LoVo (cell line): ENCODE results near the gene ID3.
A peak's percentile ranks its signal among the peaks of the same experiment; 100 is the strongest.
"Not testable (repeated sequence)": the region's sequence is repeated elsewhere in the genome, so short reads cannot be mapped to it uniquely, and the experiment has no call there.

Source experiments
- DNase-seq: peaks from one replicate; pipeline ENCODE4 v3.0.0-alpha.2; 2016; ENCODE audit warnings: low spot score

Gene ID3

DNA sequence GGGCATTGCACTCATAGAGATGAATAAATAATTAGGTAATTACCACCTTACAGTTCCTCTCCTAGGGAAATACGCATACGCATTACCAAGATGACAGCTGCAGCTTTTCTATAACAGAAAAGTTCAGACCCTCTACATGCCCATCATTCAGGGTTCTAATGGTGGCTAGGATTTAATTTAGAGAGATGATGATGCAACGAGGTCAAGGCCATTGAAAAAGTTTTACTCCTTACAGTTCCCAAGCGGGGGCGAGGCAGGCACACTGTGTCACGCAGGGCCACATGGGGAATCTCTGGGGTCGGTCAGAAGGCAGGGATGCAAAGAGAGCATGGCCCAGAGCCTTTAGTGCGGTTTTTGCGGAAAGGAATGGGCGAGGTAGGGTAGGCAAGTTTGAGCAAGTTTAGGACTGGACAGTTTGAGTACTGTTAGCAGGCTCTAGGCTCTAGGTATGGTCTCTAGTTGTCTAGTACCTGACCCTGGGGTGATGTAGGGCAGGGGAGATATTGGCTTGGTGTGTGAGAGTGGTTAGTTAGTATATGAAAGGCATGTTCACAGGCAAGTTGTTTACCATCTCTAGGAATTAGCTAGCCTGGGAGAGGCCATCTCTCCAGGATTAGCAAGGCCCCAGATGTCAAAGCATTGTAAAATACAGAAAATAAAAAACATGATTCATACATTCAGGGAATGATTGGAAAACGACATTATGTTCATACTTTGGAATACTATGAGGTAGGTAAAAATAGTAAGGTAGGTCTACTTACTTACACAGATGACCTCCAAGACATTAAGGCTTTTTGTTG is 29.6 kb upstream of the ID3 start:
- no peak for DNase-seq

- DNase-seq = peak; percentile 36
Measured at GRCh38 chr1:23585321-23586022, 26.2 kb upstream of the ID3 start.

GRCh38 chr1:23583727-23584126 is 24.4 kb upstream of the ID3 start:
- not testable (repeated sequence) for DNase-seq

DNA sequence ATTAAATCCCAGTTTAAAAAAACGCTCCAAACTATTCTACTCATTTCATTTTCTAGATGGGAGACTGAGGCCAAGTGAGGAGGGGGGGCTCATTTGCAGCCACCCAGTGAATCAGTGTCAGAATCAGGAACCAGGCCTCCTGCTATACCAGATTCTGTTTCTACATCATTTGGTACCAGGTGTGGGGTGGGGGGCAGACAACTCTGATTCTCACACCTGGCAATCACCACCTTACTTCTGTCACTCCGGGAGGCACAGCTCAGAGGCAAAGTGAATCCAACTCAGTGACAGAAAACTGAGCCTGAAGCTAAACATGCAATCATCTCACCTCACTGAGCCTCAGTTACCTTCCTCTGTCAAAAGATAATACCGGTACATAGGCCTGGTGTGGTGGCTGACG is 23.5 kb upstream of the ID3 start:
- no peak for DNase-seq

DNA sequence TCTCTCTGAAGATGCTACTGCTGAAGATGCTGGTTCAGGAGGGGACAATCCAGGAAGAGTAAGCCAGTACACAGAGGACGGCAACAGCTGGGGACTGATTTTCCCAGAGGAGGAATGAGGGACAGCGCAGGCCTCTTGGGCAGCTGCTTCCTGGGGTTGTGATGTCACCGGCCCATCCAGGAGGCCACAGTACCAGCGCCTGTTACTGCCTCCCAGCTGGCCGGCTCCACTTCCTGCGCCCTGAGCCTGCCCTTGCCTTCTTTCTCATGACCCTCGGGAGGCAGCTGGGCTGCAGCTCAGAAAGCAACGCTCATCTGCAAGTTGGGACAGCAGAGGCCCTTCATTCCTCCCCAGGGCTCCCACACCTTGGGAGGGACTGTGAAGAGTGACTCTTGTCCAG is 21.9 kb upstream of the ID3 start:
- no peak for DNase-seq

DNA sequence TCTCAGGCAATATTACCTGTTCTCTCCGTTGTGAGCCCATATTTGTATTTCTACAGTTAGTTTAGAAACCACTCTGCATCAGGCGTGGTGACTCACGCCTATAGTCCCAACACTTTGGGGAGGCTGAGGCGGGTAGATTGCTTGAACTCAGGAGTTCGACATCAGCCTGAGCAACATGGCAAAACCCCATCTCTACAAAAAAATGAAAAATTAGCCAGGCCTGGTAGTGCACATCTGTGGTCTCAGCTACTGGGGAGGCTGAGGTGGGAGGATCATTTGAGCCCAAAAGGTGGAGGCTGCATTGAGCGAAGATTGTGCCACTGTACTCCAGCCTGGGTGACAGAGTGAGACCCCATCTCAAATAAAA is 19.7 kb upstream of the ID3 start:
- DNase-seq = no peak

DNA sequence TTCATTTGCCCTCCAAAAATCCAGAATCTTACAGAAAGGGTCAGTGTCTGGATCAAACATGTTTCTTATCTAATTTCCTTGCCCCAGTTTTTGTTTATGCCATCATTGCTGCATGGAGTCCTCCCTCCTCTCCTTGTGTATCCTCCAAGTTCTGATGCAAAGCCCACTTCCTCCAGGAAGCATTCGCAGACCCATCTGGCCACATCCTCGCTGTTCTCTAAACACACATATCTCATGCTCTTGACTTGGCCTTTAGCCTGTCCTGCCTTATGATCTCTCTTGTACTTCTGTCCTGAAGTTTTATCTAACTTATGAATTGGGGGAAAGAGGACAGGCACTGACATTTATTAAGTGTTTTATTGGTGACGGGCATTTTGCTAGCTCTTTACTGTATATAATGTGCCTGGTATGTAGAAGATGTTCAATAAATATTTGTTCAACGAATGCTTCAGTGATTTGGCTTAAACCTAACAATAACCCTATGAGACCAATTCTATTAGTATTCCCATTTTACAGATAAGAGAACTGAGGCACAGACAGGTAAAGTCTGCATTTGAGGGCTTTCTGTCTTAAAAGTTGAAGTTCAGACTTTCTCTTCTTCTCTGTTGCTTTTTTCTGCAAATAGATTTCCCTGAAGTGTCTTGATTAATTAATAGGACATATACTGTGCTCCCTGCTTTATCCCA is 19.2 kb upstream of the ID3 start:
- DNase-seq = no peak

GRCh38 chr1:23577056-23578004 is 18.0 kb upstream of the ID3 start:
- peak; percentile 54 for DNase-seq

DNA sequence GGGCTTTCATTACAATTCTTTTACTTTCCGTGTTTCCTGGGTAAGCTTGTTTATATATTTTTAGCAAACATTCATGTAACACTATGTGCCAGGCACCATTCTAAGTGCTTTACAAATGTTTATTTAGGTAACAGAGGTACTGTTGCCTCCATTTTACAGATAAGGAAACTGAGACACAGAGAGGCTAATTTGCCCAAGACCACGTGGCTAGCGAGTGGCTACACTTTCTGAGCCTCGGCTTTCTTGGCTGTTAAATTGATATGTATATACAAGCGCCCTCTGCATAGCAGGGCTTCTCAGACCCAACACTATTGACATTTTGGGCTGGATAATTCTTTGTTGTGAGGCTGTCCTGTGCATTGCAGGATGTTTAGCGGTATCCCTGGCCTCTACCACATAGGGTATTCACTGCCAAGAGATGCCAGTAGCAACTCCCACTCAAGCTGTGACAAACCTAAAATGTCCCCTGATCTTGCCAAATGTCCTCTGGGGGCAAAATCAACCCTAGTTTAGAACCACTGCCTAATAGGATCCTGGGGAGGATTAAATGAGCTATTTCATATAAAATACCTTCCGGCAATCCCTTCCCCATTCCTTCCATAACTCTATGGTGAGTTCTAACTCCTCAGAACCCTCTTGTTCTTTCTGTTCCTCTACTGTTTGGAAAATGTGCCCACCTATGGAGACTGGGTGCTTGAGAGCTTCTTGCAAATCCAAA is 17.2 kb upstream of the ID3 start:
- no peak for DNase-seq

- DNase-seq = no peak
Measured at GRCh38 chr1:23575226-23575810, 16.0 kb upstream of the ID3 start.

DNA sequence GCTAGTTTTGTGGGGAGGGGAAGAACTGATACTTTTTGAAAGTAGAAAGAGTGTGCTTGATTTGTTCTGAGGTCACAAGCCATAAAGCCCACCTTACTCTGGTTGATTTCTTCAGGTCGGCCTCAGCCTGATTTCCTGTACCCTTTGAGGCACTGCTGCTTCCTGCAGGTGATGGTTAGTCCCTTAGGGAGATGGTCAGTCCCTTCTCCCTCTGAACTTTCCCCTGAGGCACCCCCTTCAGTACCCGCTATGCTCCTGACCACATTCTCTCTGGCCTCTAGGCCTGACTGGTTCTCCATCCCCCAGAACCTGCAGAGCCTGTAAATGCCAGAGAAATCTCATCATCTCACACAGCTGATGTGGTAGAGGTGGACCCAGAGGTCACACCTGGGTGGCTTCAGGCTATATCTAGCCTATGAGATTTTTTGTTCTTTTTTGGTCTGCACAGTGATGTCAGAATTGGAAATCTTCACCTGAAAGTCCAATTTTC is 15.0 kb upstream of the ID3 start:
- DNase-seq = no peak

DNA sequence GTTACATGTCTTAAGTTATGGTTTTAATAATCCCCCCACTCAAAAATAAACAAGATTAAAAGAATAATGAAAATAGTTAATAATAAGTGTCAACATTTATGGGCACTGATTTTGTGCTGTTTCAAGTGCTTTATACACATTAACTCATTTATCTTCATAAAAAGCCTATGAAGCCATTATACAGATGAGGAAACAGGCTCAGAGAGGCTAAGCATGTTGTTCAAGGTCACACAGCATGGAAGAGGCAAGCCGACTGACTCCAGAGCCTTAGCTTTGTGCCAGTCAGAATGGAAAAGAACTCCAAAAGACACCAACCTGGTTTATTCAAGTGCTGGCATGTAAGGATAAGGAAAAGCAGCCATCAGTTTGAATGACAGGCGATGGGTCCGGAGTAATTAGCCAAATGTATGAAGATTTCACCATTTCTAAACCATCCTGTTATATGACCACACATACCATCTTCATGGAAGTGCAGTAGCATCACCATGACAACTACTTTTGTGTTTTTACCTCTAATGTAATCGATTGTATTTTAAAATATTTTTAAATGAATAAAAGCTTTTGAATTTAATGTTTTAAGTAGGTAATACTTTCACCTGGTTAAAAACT is 14.4 kb upstream of the ID3 start:
- no peak for DNase-seq

DNA sequence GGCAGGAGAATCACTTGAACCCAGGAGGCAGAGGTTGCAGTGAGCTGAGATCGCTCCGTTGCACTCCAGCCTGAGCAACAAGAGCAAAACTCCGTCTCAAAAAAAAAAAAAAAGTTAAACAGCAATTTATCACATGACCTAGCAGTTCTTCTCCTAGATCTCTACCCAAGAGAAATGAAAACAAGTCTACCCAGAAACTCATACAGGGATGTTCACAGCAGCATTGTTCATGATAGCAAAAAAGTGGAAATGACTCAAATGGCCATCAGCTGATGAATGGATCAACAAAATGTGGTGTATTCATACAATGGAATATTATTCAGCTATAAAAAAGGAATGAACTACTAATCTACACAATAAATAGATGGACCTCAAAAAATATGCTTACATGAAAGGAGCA is 12.2 kb upstream of the ID3 start:
- DNase-seq = no peak

DNA sequence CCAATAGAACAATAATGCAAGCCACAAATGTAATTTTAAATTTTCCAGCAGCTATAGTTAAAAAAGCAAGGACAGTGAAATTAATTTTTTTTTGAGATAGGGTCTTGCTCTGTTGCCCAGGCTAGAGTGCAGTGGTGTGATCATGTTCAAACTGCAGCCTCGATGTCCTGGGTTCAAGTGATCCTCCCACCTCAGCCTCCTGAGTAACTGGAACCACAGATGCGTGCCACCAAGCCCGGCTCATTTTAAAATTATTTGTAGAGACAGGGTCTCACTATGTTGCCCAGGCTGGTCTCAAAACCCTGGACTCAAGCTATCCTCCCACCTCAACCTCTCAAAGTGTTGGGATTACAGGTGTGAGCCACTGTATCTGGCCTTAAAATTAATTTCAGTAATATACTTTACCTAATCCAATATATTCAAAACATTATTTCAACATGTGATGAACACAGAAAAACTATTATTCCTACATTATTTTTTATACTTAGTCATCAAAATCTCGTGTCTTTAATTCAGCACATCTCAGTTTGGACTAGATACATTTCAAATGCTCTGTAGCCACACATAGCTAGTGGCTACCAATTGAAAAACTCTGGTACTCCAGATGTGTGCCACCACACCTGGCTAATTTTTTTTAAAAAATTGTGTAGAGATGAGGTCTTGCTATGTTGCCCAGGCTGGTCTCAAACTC is 10.8 kb upstream of the ID3 start:
- DNase-seq = no peak

- DNase-seq = no peak
Measured at GRCh38 chr1:23568608-23569383, 9.5 kb upstream of the ID3 start.

- DNase-seq = no peak
Measured at GRCh38 chr1:23567996-23568607, 8.8 kb upstream of the ID3 start.

GRCh38 chr1:23567629-23567995 is 8.3 kb upstream of the ID3 start:
- DNase-seq = no peak

DNA sequence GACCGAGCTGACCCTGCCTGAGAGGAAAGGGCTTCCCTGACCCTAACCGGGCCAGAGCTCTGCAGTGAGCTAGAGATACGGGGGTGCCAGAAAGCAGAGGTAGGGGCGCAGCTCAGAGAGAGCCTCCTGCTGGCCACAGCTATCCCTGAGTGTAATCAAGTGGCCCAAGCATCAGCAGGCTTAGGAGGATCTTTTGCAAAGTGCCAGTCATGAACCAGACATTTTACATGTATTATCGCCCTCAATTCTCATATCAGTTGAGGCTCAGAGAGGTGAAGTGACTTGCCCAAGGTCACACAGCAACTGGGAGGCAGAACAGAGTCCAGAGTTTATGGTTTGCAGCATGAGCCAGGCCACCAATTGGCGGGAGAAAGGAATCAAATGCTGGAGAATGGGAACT is 7.0 kb upstream of the ID3 start:
- DNase-seq = no peak

DNA sequence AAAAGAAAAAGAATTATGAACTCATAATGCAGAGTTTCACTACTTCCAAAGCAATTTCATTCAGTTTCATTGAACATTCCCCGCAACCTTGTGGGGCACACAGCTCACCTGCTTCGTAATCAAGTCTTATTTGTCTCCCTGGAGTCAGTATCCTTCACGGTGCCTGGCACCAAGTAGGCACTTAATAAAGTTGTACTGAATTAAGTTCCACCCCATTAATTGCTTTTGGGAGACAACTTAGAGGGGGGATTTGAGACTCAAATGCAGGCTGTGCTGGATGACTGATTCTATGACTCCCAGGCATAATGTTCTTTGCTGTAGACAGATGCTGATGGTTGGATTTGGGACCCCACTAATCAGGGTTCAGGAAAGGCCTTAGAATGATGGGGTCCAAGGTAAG is 6.5 kb upstream of the ID3 start:
- no peak for DNase-seq
